ENCODE data around the gene RER1.

RER1 gene

DNA sequence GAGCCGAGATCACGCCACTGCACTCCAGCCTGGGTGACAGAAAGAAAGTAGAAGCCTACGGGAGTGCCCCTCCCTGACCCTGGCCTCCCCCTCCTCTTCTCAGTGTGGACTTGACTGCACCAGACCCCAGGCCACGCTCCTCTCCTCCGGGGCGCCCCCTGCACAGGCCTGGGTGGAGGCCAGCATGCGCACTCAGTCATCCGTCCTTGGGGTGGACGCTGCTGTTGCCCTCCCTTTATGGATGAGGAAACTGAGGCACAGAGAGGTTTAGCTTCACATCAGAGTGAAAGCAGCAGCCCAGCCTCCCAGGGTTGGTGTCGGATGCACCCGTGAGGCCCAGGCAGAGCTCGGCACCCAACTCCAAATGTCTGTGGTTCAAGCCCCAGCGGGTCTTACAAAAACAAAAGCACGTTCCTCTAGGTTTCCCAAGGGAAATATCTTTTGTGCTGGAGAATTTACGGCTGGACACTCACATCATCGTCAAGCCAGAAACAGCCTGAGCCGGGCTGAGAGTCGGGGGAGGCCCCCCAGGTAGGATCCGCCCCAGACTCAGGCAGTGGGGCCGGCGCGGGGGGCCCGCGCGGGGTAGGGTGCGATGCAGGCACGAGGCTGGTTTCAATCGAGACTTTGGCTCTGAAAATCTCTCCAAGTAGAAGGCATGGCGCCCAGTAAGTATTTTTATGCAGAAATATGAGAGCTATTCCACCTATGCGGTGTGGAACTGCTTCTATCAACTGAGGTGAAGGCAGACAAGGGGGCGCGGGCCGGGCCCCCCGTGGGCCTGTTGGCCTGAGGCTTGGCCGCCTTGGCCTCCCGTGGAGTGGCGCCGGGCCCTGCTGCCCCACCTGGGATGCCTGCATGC is 36.9 kb upstream of the RER1 start:
- no peak for DNase-seq

DNA sequence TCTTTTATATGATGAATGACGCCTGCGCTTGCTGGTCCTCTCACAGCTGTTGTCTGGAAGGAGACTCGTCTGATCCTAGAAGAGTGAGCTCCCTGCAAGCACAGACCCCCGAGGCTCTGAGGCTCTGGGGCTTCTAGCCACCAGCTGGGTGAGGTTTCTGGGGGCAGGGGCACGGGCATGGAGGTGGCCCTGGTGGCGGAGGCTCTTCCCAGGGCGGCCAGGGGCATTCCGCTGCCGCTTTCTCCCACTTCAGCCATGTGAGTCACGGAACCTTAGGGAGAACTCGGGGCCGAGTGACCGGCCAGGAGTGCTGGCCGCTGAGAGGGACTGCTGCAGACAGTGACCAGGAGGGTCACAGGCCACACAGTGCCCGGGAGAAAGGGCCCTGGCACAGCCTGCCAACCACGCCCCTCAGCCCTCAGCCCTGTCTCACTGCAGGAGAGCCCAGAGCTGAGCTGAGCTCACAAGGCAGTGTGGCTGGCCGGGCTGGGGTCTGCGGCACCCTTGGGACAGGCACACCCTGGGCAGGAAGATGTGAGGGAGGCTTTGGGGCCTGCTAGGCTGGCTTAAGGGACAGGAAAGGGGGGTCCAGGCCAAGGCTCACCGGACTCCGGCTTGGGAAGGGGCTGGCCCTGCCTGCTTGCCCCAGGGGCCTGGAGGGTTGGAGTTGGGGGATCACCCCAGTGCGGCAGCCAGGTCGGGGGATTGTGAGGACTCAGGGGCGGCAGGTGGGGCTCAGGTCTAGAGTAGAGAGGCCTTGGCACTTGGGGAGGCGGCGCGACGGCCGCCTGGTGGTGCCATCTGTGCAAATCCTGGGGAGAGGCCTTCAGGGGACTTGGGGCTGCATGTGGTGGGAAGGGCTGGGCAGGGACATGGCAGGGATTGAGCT is 36.0 kb upstream of the RER1 start:
- no peak for DNase-seq

DNA sequence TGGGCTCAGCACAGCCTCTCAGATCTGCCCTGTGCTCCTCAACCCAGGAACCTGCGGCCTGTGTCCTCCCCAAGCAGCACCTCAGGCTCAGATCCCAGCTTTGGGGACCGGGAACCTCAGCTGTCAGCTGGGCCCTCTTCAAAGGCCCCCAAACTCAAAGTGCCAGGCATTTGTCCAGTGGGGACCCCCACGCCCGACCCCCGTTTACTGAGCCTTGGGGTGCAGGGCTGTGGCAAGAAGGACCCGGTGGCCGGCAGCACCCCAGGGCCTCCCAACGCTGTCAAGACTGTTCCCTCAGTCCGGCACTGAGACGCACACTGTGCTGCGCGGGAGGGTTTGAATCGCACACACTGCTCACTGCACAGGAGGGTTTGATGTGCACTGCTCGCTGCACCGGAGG is 35.2 kb upstream of the RER1 start:
- no peak for DNase-seq

DNA sequence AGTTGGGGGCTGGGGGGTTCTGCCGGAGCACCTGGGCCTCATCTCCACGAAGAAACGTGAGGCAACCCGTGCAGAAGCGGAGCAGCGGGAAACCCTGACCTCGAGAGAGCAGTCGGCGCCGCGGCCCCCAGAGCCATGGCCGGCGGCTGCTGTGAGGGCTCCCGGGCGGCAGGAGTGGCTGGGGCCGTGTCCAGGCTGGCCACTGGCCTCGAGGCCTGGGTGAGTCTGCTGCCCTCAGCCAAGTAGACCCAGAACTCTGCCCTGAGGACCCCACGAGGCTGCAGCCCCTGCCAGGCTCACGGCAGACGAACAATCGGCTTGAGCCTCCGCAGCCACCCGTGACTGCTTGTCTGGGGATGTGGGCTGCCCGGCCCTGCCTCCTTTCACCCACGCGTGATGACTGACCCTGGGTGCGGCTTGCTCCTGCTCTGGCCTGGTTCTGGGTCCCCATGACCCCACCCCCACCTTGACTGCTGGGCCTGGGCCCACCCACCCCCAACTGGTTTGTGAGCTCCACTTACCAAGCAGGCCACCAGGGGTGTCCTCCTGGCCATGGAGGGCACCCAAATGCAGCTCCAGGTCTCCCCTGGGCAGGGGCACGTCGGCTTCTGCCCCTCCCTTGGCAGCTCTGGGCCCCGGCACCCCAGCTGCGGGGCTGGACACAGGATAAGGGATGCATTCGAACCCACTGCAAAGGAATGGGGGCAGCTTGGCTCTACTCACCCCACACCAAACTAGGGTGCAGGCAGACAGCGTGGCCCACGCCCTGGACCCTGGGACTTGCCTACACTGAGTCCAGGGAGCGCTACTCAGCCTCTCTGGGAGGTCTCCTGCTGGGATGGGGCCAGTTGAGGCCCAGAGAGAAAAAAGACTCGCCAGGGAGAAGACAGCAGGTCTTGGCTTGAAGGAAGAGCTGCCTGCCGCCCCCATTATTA is 34.5 kb upstream of the RER1 start:
- DNase-seq = no peak

DNA sequence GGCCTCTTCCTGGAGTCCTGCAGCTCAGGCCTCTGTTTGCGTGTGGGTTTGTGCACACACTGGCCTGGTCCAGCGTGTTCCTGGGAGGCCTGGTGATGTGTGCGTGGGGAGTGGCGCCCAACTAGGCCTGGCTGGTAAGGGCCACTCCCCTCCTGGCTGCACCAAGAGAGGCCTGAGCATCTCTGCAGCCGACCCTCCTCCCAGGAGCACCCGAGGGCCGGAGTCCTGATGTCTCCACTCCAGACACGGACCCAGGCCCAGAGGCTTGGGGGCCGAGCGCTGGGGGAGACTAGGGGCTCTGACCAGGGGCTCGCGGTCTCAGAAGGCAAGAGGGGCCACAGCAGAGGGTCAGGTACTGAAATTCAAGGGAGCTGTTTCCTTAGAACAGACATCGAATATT is 33.6 kb upstream of the RER1 start:
- DNase-seq = no peak

DNA sequence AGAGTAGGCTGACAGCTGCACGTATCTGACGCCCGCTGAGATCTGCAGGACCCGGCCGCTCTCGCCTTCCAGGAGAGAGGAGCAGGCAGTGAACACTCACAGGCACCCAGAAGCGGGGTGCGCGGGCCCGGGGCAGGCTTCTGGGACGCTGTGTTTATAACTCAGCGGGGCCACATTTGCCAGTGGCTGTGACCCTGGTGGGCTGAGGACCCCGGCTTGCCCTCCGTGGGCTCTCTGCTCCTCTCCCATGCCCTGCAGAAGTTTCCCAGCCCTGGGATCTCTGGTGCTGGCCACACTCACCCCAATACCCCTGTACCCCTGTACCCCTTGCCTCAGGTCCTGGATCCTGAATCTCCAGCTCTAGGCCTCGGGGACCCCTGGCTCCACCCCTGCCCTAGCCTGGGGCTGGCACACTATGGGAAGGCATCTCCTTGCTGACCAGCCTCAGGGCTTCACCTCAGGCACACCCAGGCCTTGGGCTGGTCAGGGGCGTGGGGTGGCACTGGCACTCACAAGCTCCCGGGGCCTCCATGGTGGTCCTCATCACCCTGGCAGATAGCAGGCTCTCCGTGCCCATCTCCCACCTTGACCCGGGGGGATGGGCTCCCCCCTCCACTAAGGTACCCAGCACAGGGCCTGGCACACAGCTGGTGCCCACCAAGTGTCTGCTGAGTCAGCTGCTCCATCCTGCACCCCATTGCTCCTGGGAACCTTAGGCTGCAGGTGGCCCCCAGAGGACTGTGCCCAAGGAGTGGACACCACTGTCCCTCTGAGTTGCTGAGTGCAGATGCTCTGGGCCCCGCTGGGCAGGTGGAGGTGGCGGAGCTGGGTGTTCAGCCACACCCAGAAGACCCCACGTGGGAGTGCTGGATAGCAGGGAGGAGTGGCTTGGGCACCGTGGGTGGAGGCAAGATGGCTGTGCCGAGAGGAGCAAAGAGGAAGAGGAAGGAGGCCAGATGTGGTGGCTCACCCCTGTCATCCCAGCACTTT is 32.7 kb upstream of the RER1 start:
- DNase-seq = no peak

DNA sequence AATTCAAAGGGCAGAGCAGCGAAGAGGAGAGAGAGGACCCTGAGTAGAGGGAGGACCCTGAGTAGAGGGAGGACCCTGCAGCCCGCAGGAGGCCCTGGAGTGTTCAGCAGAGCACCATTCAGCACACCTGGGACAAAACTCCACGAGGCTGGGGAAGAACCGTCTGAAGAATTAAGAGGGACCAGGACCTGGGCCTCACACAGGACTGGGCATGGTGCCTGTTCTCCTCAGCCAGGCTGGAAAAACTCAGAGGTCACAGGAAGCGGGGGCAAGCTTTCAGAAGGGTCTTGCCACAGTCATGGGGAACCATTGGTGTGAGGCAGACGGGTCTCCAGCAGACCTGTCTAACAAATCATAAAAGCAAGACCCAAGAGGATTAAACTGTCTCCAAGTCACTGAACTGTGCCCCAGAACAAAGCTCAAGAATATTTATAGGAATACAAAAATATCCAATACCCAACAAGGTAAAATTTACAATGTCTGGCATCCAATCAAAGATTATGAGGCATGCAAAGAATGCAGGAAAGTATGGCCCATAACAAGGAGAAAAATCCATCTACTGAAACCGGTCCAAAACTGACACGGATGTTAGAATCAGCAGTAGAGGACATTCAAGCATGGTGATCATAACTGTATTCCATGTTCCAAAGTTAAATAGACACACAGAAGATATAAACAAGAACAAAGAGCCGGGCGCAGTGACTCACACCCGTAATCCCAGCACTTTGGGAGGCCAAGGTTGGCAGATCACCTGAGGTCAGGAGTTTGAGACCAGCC is 30.9 kb upstream of the RER1 start:
- no peak for DNase-seq

DNA sequence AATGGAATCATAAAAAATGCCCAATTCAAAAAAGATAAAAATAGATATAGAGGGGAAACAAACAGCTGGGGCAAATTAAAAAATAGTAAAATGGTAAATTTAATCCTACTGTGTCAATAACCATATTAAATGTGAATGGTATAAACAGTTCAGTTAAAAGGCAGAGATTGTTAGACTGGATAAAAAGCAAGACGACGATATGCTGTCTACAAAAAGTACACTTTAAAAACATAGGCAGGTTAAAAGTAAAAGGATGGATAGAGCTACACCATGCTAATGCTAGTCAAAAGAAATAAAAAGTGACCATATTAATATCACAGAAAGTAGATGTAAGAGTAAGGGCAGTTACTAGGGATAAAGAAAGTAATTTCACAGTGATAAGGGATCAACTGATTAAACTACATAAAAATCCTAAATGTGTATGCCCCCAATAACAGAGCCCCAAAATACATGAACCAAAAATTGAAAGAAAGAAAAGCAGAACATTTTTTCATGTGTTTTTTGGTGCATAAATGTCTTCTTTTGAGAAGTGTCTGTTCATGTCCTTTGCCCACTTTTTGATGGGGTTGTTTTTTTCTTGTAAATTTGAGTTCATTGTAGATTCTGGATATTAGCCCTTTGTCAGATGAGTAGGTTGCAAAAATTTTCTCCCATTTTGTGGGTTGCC is 27.7 kb upstream of the RER1 start:
- DNase-seq = no peak

DNA sequence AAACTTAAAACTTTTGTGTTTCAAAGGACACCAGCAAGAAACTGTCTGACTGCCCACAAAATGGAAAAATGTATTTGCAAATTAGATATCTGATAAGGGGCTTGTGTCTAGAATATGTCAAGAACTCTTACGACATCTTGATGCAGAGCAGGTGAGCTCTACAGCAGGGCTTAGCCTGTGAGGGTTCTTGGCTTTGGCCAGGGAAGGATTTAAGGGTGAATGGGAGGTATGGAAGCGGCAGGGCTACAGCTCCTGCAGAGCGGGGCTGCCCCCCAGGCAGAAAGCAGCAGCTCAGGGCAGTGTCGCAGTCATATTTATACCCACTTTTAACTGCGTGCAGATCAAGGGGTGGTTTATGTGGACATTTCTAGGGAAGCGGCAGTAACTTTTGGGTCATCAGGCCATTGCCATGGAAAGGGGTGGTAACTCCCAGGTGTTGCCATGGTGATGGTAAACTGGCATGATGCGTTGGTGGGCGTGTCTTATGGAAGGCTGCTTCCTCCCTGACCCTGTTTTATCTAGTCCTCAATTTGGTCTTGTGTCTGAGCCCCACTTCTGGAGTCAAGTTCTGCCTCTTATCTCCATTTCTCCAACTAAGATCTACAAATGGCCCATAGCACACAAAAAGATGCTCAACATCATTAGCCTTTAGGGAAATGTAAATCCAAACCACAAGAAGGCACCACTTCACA is 23.4 kb upstream of the RER1 start:
- DNase-seq = no peak

DNA sequence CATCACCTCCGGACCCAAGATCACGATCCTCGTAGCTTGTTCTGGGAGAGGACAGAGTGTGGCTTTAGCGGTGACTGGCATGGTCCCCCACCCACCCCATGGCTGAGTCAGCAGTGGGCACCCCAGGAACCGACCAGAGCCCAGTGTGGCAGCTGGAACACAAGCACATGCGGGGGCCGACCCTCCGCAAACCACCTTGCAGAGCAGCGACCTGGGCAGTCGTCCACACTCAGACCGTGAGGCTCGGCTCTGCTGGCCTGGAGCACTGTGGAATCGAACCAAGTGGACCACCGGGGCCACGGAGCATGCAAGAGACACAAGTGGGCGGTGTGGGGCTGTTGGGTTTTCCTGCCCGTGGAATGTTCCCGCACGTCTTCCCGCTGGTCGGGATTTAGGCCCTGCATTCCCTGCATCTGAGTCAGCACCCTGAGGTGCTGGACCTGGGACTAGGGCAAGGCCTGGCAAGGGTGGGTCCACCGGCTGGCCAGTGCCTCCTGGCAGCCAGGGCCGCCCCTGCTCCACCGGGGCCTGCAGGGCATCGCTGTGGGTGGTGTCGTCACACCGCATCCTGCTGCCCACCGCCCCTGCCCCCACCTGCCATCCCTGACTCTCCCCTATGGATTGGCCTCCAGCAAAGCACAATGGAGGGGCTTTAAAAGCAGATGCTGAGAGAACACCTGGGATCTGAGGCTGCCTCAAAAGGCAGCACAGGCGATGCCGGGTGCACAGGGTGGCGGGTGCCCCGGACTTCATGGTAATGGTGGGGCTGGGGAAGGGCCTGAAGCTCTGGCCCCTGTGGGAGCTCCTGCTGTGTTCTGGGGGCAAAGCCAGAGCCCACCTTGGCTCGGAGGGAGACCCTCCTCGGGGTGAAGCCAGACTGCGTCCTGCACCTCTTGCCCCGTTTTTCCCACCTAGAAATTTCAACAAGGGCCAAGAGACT is 18.8 kb upstream of the RER1 start:
- no peak for DNase-seq

DNA sequence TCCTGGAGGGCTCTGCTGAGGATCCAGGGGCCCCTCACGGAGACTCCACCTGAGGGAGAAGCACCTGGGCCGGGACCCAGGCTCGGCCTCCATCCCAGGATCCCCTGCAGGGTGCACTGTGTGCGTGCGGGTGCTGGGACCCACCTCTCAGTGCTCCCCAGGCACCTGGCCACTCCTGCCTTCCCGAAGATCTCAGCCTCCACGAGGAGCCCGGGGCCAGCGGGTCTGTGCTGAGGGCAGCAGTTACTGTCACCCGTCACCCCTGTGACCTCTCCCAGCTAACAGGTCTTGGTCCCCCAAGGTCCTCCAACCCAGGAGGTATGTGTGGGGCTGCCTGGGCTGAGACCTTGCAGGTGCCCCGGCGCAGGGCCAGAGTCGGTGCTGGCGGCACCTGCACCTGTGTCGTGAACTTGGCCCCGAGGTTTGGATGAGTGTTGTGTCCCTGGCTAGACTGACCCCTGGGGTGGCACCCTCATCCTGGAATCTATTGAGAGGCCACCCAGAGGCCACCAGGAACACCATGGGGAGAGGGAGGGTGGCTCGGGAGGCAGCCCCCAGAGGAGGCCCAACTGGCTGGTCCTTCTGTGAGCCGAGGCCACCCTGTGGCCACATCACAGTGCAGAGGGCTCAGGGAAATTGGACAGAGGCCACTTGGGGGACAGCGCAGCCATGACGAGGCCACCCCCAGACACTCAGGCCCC is 17.9 kb upstream of the RER1 start:
- DNase-seq = no peak

DNA sequence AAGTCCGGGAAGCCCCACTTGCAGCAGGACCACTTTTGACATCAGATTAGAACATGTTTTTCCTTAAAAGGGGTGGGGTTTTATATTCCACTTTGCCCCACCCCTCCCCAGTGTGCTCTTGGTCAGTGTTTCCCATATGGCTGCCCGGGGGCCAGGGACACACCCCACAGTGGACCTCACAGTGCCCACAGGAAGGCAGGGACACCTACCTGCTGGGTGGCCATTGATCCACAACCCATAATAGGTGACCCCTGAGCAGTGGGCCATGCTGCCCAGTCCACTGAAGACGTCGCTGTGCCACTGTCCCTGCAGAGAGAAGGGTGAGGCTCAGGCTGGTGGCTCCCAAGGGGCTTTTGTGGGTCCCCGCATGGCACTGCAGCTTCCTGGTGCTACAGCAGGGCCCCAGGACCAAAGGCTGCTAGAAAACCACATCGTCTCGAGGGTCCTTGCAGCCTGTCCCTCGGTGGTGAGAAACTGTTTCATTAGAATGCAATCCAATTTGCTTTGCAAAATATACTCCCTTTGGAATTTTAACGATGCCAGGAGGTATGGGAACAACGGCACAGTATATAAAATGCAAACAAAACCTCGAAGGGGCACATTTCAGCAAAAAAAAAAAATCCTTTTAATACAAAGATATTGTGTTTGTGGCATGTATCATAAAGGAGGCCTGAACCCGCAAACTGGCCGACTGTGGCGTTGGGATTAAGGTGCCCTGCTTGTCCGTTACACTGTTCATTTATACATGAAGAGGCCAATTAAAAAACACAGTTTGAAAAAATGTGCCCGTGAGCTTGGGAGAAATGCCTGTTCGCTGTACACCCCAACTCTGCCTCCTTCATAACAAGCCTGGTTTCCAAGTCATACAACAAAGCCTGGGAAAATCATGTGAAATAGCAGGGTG is 17.1 kb upstream of the RER1 start:
- no peak for DNase-seq

DNA sequence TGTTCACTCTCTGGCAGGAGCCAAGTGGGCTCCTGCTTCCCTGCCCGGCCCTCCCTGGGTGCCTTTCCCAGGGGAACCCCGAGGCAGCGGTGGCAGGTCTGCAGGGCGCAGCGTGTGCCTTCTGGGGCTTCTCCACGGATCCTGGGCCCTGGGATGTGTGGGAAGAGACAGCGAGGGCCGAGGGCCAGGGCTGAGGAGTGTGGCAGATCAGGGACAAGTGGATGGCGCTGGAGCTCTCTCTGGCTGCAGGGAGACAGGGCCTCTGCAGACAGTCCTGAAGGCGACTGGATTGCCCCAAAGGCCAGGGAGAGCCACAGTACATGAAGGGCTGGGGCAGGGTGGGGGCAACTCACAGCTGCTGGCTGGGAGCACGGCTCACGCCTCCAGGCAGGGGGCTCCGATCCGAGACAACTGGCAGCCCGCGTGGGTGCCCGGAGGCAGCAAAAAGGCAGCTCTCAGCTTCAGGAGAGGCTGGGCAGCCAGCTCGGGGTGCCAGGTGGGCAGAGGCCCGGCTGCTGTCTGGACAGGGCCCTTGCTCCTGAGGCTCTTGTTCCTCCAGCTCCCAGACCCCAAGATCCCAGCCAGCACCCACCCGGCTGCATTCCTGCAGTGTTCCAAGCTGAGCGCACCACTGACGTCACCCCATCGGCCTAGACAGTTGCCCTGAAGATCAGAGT is 16.3 kb upstream of the RER1 start:
- DNase-seq = no peak

DNA sequence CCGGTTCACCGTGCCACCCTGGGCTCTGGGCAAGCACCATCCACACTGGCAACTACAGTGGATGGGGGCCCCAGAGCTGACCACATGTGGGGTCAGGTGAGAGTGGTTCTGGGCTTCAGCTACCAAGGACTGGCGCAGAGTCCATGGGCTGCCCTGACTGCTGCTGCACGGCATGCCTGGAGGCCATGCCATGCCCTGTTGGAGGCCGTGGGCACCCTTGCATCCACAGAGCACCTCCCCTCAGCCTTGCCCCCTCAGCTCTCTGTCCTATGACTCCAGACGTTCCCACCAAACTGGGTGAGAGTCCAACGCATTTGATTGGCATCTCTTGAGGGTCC is 15.7 kb upstream of the RER1 start:
- no peak for DNase-seq

DNA sequence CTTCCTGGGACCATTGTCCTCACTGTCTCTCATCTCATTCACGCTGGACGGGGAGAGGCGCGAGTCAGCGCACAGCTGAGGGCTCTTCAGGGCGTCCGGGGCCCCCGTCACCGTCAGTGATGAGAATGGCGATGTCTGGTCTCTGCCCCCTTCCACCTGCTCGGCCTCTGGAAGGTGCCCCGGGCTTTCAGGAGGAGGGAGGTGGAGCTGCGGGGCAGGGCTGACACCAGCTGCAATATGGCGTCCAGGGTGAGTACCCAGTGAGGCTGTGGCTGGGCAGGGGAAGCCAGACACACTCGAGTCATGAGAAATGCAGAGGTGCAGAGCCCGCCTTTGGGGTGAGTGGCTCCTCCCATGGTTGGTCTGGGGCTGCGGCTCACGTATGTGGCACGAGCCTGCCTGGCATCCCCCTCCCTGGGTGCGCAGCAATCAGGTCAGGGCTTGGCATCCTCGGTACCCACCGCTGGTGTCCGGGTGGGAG is 15.3 kb upstream of the RER1 start:
- DNase-seq = no peak
